ENCODE results near the gene SOX6. TPM values are rescaled to one million over a fixed set of nuclear protein-coding genes. Genes with fewer than 3 reads are reported as not detected.

SOX6 gene
- total and polyA plus RNA-seq, 7 donors: 0.61 to 47.6 (median 14.6) TPM

GRCh38 chr11:16265022-16265421, 91.3 kb downstream of the SOX6 start:
- no peak for TF ChIP-seq CTCF (IDR thresholded peaks at IDR 0.05)
- intact Hi-C loops (cut with DNase I): no loop called here
- 45 to 61% (median 56%) methylated on average over 3 of the region's 3 CpGs for WGBS, 3 donors
- DNase-seq (no peak), ATAC-seq (no peak)
- Histone ChIP-seq H3K36me3 (ENCODE audit: insufficient read depth in 1 of 2, low read depth in 1 of 2) (no peaks in the 10 kb centered on the region), H3K9me3 (no peaks in the 10 kb centered on the region), H3K4me1 (peaks cover 12% of the 10 kb centered on the region), H3K27me3 (ENCODE audit: insufficient read depth in 3 of 3, low read length in 2 of 3) (no peaks in the 10 kb centered on the region), H3K27ac (no peak overlapping the region), H3K4me3 (no peak overlapping the region)

GRCh38 chr11:16262645-16262955, 93.7 kb downstream of the SOX6 start:
- intact Hi-C loops (cut with DNase I): no loop called here
- no peaks in the 10 kb centered on the region for H3K9me3 ChIP-seq
- no peak for TF ChIP-seq CTCF (IDR thresholded peaks at IDR 0.05)
- H3K4me3 ChIP-seq: no peak overlapping the region
- H3K36me3 ChIP-seq (ENCODE audit: insufficient read depth in 1 of 2, low read depth in 1 of 2): no peaks in the 10 kb centered on the region
- H3K27ac ChIP-seq: no peak overlapping the region
- ATAC-seq (no peak), DNase-seq (no peak)
- no peaks in the 10 kb centered on the region for H3K27me3 ChIP-seq (ENCODE audit: insufficient read depth in 3 of 3, low read length in 2 of 3)
- peaks cover 12% of the 10 kb centered on the region for H3K4me1 ChIP-seq

GRCh38 chr11:16261836-16262644, 94.3 kb downstream of the SOX6 start:
- H3K4me1 ChIP-seq: peaks cover 12% of the 10 kb centered on the region
- H3K4me3 ChIP-seq: no peak overlapping the region
- H3K9me3 ChIP-seq: no peaks in the 10 kb centered on the region
- ATAC-seq (no peak), DNase-seq (no peak)
- H3K36me3 ChIP-seq (ENCODE audit: insufficient read depth in 1 of 2, low read depth in 1 of 2): no peaks in the 10 kb centered on the region
- no peak for TF ChIP-seq CTCF (IDR thresholded peaks at IDR 0.05)
- 71 to 88% (median 74%) methylated on average over 3 of the region's 3 CpGs for WGBS, 3 donors
- H3K27me3 ChIP-seq (ENCODE audit: insufficient read depth in 3 of 3, low read length in 2 of 3): no peaks in the 10 kb centered on the region
- intact Hi-C loops (cut with DNase I): no loop called here
- H3K27ac ChIP-seq: no peak overlapping the region

GRCh38 chr11:16252373-16252772, 104.0 kb downstream of the SOX6 start:
- ATAC-seq: no peak

More at GRCh38 chr11:16252373-16252772, 104.0 kb downstream of the SOX6 start:
- TF ChIP-seq CTCF (IDR thresholded peaks at IDR 0.05): no peak
- no peaks in the 10 kb centered on the region for H3K9me3 ChIP-seq
- intact Hi-C loops (cut with DNase I): no loop called here
- H3K4me3 ChIP-seq: no peak overlapping the region
- no peaks in the 10 kb centered on the region for H3K27me3 ChIP-seq (ENCODE audit: insufficient read depth in 3 of 3, low read length in 2 of 3)
- 67 to 73% (median 71%) methylated on average over 4 of the region's 4 CpGs for WGBS, 3 donors
- DNase-seq: no peak
- H3K4me1 ChIP-seq: no peaks in the 10 kb centered on the region
- H3K27ac ChIP-seq: no peak overlapping the region
- H3K36me3 ChIP-seq (ENCODE audit: insufficient read depth in 1 of 2, low read depth in 1 of 2): no peaks in the 10 kb centered on the region

Measured in psoas muscle (tissue), 8 donors.